ENCODE measurements around the gene QRSL1. TPM values are rescaled to one million over a fixed set of nuclear protein-coding genes. Genes with fewer than 3 reads are reported as not detected.
A peak's percentile ranks its signal among the peaks of the same experiment; 100 is the strongest.
"Not testable (repeated sequence)": the region's sequence is repeated elsewhere in the genome, so short reads cannot be mapped to it uniquely, and the experiment has no call there.

Gene QRSL1
- total RNA-seq (ENCODE audit: low replicate concordance) = 18.3 and 19.8 TPM in 2 replicates
- long read RNA-seq, full-length matches to known transcripts = 122 of 145 reads
- long read RNA-seq, partial matches to known transcripts = 8 of 145 reads
- long read RNA-seq, other reads (novel, unspliced or antisense) = 15 of 145 reads

DNA sequence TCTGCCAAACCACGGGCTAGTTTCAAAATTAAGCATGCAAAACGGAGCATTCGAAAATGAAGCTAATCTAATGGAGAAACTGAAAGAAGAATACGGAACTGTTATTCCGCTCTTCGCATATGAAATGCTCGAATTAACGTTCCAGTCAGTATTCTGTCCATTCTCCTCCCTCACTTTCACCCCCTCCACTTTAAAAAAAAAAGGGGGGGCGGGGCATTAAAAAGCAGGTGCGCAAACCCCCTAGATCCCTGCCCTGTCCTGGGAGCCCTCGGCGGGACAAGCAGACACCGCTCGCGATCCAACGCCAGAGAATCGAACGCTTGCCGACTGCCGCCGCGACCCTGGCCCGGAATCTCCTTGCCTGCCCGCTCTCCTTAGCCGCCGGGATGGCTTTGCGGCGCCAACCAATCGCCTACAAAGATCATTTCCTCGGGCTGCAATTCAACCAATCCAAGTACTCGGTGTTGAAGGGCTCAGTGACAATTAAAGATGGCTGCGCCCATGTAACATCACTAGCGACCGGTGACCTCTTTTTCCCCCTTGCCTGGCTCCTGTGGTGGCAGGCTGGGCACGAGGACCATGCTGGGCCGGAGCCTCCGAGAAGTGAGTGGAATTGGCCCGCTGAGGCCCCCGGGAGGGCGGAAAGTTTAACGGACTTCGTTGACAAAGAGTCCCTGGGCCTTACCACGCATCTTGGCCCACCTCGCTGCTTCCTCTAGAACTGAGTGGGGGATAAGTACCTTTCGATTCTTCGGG, at the start of gene QRSL1, which contains the start of gene RTN4IP1:
QRSL1 (plus strand) TSS at position 476 of the 756 bp plus-strand sequence; CDS start at position 580, 104 bp downstream.
RTN4IP1 (minus strand) TSS at position 396 of the 756 bp plus-strand sequence. CDS start 477 bp downstream, outside the sequence.
- Mint-ChIP-seq H3K9me3 (no peaks in the 10 kb centered on the region), H3K36me3 (peaks cover 9% of the 10 kb centered on the region)

DNA sequence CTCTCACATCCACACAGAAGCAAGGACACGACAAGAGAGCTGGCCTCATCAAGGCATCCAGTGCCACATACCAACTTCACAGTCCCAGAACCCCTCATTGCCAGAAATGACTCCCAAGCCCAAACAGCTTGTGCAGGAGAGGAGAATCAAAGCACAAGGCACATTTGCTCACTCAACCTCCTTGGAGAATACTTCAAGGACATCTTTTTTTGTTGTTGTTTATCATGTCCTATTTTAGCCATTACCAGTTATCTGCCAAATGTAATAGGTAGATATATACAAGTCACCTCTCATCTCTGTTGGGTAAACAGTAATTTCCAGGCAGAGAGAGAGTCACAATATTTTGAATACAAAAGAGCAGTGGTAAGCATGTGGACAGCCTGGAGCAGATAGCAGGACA, 47.9 kb upstream of the QRSL1 start:
- TF ChIP-seq, protein P1, sequence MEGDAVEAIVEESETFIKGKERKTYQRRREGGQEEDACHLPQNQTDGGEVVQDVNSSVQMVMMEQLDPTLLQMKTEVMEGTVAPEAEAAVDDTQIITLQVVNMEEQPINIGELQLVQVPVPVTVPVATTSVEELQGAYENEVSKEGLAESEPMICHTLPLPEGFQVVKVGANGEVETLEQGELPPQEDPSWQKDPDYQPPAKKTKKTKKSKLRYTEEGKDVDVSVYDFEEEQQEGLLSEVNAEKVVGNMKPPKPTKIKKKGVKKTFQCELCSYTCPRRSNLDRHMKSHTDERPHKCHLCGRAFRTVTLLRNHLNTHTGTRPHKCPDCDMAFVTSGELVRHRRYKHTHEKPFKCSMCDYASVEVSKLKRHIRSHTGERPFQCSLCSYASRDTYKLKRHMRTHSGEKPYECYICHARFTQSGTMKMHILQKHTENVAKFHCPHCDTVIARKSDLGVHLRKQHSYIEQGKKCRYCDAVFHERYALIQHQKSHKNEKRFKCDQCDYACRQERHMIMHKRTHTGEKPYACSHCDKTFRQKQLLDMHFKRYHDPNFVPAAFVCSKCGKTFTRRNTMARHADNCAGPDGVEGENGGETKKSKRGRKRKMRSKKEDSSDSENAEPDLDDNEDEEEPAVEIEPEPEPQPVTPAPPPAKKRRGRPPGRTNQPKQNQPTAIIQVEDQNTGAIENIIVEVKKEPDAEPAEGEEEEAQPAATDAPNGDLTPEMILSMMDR (conservative IDR thresholded peaks at IDR 0.05) = no peak
- Mint-ChIP-seq H3K36me3 (peaks cover 13% of the 10 kb centered on the region), H3K27me3 (no peaks in the 10 kb centered on the region), H3K27ac (no peak overlapping the region), H3K4me1 (ENCODE audit: unreplicated experiment) (peaks cover 7% of the 10 kb centered on the region), H3K4me3 (no peak overlapping the region), H3K9me3 (no peaks in the 10 kb centered on the region)
- no peak for DNase-seq (ENCODE audit: extremely low spot score, unreplicated experiment)

More for the DNA sequence above, at the start of gene QRSL1, which contains the start of gene RTN4IP1:
- peak within 1 kb of the TSS; percentile 94 for H3K27ac Mint-ChIP-seq
- TF ChIP-seq, protein P1 (conservative IDR thresholded peaks at IDR 0.05) = no peak
- peak; percentile 89 for DNase-seq (ENCODE audit: extremely low spot score, unreplicated experiment)
- H3K27me3 Mint-ChIP-seq = no peaks in the 10 kb centered on the region
- H3K4me3 Mint-ChIP-seq = peak within 1 kb of the TSS; percentile 98
- peaks cover 17% of the 10 kb centered on the region for H3K4me1 Mint-ChIP-seq (ENCODE audit: unreplicated experiment)

- peaks cover 20% of the 10 kb centered on the region for H3K36me3 Mint-ChIP-seq
- H3K27me3 Mint-ChIP-seq = no peaks in the 10 kb centered on the region
- no peak for DNase-seq (ENCODE audit: extremely low spot score, unreplicated experiment)
- peaks cover 7% of the 10 kb centered on the region for H3K4me1 Mint-ChIP-seq (ENCODE audit: unreplicated experiment)
- no peaks in the 10 kb centered on the region for H3K9me3 Mint-ChIP-seq
- TF ChIP-seq, protein P1 (conservative IDR thresholded peaks at IDR 0.05) = no peak
- H3K4me3 Mint-ChIP-seq = no peak overlapping the region
- H3K27ac Mint-ChIP-seq = no peak overlapping the region
Measured at GRCh38 chr6:106586815-106587415, 42.5 kb upstream of the QRSL1 start.

GRCh38 chr6:106588937-106589336, 40.4 kb upstream of the QRSL1 start:
- H3K27me3 Mint-ChIP-seq; H3K9me3 Mint-ChIP-seq; H3K4me1 Mint-ChIP-seq (ENCODE audit: unreplicated experiment); DNase-seq (ENCODE audit: extremely low spot score, unreplicated experiment); H3K27ac Mint-ChIP-seq; H3K4me3 Mint-ChIP-seq: not testable (repeated sequence)
- H3K36me3 Mint-ChIP-seq = peaks cover 18% of the 10 kb centered on the region

DNA sequence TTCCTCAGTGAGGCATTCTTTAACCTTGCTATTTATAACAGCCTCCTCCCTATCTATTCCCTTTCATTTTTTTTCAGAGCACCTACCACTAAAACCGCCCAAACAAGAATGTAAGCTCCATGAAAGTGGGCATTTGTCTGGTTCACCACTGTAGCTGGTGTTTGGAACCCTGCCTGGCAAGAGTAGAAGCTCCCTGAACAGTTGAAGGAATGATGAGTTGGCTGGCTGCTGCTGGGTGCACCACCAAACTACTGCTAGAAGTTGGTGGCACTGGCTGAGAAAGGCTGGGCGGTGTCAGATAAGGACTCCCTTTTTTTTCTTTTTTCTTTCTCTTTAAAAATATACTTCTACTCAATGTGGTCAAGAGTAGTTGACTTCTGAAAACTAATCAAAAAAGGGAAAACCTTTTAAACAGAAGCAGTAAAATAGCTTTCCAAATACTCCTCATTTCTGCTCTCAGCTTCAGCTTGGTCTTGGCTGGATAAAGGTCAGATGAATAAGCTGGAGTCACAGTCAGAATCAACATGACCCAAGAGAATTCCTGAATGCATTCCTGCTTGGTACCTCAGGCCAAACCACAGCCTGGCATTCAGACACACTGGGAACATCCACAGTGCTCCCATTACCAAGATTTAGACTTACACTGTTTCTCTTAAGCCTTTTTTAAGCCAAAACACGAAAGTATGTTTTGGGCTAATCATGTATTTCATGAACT, 38.1 kb upstream of the QRSL1 start:
- Mint-ChIP-seq H3K27me3 (no peaks in the 10 kb centered on the region), H3K27ac (no peak overlapping the region), H3K36me3 (peaks cover 18% of the 10 kb centered on the region), H3K4me1 (ENCODE audit: unreplicated experiment) (no peaks in the 10 kb centered on the region), H3K9me3 (no peaks in the 10 kb centered on the region), H3K4me3 (no peak overlapping the region)
- TF ChIP-seq, protein P1 (conservative IDR thresholded peaks at IDR 0.05) = no peak
- DNase-seq (ENCODE audit: extremely low spot score, unreplicated experiment) = no peak
